Measurements from ENCODE around the gene KLHL8. TPM values are rescaled to one million over a fixed set of nuclear protein-coding genes. Genes with fewer than 3 reads are reported as not detected.

KLHL8 gene
- total RNA-seq, 1 donor from 2014 or later: 16.6 TPM

DNA sequence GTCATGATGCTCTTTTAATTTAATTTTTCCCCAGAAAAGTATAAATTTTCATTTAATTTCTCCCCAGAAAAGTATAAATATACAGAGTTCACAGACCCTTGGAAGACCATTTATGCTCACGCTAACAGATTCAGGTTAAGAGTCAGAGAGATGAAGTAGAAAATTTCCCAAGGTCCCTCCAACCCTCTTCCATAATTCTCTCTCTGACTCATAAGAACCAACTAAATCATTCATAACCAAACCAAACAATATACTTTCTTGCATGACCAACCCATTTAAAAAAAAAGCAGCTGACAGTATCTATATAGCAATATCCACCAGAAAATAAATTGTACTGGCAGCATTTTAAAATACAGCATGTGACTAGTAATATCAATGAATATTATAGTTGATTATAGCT, 3.9 kb downstream of the KLHL8 start:
- DNase-seq (ENCODE audit: extremely low spot score, unreplicated experiment): no peak
- Mint-ChIP-seq H3K4me1 (ENCODE audit: unreplicated experiment) (peaks cover 7% of the 10 kb centered on the region), H3K27ac (no peak overlapping the region), H3K27me3 (no peaks in the 10 kb centered on the region), H3K36me3 (no peaks in the 10 kb centered on the region), H3K9me3 (no peaks in the 10 kb centered on the region), H3K4me3 (no peak overlapping the region)
- TF ChIP-seq CTCF (conservative IDR thresholded peaks at IDR 0.05): no peak

DNA sequence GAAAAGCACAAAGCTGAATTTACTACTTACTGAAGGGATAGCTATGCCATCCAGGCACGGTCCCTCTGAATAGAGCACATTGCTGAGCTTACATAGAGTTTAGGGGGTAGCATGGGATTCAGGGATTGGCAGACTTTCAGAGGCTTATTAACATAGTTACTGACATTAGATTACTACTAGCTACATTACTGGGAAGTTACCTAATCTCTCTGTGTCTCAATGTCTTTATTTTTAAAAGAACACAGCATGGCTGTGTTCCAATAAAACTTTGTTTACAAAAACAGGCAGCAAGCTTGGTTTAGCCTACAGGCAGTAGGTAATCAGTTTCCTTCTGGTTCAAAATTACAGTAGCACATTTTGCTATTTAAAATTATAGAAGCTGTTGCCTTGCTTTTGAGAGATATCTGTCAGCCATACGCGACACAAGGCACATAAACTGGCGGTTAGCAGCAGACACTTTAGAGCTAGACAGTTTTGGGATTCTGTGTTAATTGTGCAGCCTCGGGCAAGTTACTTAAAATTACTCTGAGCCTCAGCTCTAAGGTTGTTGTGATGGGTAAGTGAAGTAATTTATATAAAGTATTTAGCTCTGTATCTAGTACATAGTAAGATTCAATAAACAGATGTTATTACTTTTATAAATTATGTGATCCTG, 6.9 kb downstream of the KLHL8 start:
- H3K9me3 Mint-ChIP-seq: no peaks in the 10 kb centered on the region
- no peak overlapping the region for H3K4me3 Mint-ChIP-seq
- no peak for TF ChIP-seq CTCF (conservative IDR thresholded peaks at IDR 0.05)
- H3K36me3 Mint-ChIP-seq: no peaks in the 10 kb centered on the region
- DNase-seq (ENCODE audit: extremely low spot score, unreplicated experiment): no peak
- no peaks in the 10 kb centered on the region for H3K27me3 Mint-ChIP-seq
- H3K4me1 Mint-ChIP-seq (ENCODE audit: unreplicated experiment): peaks cover 5% of the 10 kb centered on the region
- H3K27ac Mint-ChIP-seq: no peak overlapping the region

DNA sequence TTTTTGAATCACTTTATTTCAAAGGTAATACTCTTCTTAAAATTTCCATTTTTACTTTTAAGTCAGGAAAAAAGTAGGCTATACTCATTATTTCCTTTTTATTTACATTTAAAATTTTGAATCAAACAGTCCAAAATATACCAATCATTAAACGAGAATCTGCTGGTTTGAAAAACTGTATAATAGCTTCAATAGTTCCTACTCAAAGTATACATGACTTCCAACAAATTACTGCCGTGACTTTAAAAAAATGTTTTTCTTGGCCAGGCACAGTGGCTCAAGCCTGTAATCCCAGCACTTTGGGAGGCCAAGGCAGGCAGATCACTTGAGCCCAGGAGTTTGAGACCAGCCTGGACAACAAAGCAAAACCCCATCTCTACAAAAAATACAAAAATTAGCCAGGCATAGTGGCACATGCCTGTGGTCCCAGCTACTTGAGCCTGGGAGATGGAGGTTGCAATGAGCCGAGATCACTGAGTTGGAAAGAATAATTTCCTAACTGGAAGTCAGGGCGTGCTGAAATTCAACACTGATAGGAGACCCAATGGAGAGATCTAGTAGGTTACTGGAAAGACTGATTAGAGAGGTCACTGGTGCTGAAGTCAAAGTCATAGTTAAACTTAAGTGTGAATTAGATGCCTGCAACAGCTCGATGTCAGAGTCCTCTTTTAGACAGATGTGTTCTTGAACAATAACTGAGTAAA, 9.0 kb downstream of the KLHL8 start:
- DNase-seq (ENCODE audit: extremely low spot score, unreplicated experiment): no peak

GRCh38 chr4:87209696-87210095, 10.7 kb downstream of the KLHL8 start:
- TF ChIP-seq CTCF (conservative IDR thresholded peaks at IDR 0.05): no peak
- Mint-ChIP-seq H3K4me1 (ENCODE audit: unreplicated experiment) (peaks cover 5% of the 10 kb centered on the region), H3K27me3 (no peaks in the 10 kb centered on the region), H3K27ac (no peak overlapping the region), H3K9me3 (peaks cover 5% of the 10 kb centered on the region), H3K4me3 (no peak overlapping the region), H3K36me3 (peaks cover 6% of the 10 kb centered on the region)
- DNase-seq (ENCODE audit: extremely low spot score, unreplicated experiment): no peak

More for the DNA sequence above, 9.0 kb downstream of the KLHL8 start:
- no peak overlapping the region for H3K27ac Mint-ChIP-seq
- TF ChIP-seq CTCF (conservative IDR thresholded peaks at IDR 0.05): no peak
- no peak overlapping the region for H3K4me3 Mint-ChIP-seq
- no peaks in the 10 kb centered on the region for H3K27me3 Mint-ChIP-seq
- peaks cover 6% of the 10 kb centered on the region for H3K36me3 Mint-ChIP-seq
- H3K4me1 Mint-ChIP-seq (ENCODE audit: unreplicated experiment): peaks cover 5% of the 10 kb centered on the region
- no peaks in the 10 kb centered on the region for H3K9me3 Mint-ChIP-seq

DNA sequence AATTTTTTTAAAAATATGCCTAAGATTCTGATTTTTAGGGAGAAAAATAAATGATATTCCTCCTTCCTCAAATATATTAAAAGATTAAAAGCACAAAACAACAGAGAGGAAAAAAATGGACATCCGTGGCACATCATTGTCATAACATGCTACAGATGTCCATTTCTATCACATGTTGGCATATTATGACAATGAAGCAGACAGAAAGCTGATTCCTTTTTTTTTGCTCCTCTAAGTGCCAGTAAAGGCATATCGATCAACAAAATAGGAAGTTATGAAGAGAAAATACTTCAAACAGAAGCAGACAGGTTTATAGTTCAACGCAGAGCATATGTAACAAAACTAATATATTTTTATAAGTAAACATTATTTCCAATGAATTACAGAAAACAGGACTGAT, 11.2 kb downstream of the KLHL8 start:
- peaks cover 5% of the 10 kb centered on the region for H3K4me1 Mint-ChIP-seq (ENCODE audit: unreplicated experiment)
- peaks cover 11% of the 10 kb centered on the region for H3K36me3 Mint-ChIP-seq
- peaks cover 5% of the 10 kb centered on the region for H3K9me3 Mint-ChIP-seq
- TF ChIP-seq CTCF (conservative IDR thresholded peaks at IDR 0.05): no peak
- no peak for DNase-seq (ENCODE audit: extremely low spot score, unreplicated experiment)
- H3K27me3 Mint-ChIP-seq: no peaks in the 10 kb centered on the region
- H3K27ac Mint-ChIP-seq: no peak overlapping the region
- no peak overlapping the region for H3K4me3 Mint-ChIP-seq
